PC-3 (cell line): Measurements from ENCODE around the gene PTS.
"Not testable (repeated sequence)": the region's sequence is repeated elsewhere in the genome, so short reads cannot be mapped to it uniquely, and the experiment has no call there.

Experiments
- EZH2 ChIP-seq: fragments of 300-600 bp; sonication (generic); IDR thresholded peaks from one replicate; pipeline ENCODE4 v1.6.1; 2017; ENCODE audit warnings: antibody characterized with exemption, mild to moderate bottlenecking, low read length; ENCODE audit not compliant: unreplicated experiment
- EZH2phosphoT487 ChIP-seq: fragments of 300-600 bp; sonication (generic); IDR thresholded peaks from 2 replicates; pipeline ENCODE4 v1.6.1; 2018; ENCODE audit warnings: mild to moderate bottlenecking, antibody characterized with exemption, low read length, borderline replicate concordance
- TF ChIP-seq, protein P1 (sequence below): fragments of 300-600 bp; sonication (generic); conservative IDR thresholded peaks from 2 replicates; pipeline ENCODE4 v1.5.1; 2017; ENCODE audit warnings: antibody characterized with exemption, low read depth, mild to moderate bottlenecking, low read length

DNA sequence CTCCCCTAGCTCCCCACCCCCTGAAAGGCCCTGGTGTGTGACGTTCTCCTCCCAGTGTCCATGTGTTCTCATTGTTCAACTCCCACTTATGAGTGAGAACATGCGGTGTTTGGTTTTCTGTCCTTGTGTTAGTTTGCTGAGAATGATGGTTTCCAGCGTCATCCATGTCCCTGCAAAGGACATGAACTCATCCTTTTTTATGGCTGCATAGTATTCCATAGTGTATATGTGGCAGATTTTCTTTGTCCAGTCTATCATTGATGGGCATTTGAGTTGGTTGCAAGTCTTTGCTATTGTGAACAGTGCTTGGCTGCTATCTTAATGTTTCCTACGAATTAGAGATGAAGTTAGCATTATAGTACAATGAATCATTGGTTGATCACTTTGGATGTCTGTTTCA lies 27.1 kb upstream of the PTS start:
- TF ChIP-seq, protein P1, sequence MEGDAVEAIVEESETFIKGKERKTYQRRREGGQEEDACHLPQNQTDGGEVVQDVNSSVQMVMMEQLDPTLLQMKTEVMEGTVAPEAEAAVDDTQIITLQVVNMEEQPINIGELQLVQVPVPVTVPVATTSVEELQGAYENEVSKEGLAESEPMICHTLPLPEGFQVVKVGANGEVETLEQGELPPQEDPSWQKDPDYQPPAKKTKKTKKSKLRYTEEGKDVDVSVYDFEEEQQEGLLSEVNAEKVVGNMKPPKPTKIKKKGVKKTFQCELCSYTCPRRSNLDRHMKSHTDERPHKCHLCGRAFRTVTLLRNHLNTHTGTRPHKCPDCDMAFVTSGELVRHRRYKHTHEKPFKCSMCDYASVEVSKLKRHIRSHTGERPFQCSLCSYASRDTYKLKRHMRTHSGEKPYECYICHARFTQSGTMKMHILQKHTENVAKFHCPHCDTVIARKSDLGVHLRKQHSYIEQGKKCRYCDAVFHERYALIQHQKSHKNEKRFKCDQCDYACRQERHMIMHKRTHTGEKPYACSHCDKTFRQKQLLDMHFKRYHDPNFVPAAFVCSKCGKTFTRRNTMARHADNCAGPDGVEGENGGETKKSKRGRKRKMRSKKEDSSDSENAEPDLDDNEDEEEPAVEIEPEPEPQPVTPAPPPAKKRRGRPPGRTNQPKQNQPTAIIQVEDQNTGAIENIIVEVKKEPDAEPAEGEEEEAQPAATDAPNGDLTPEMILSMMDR = not testable (repeated sequence)
- not testable (repeated sequence) for TF ChIP-seq EZH2phosphoT487, EZH2
